H9 (cell line): ENCODE measurements around the gene SYVN1. TPM values are rescaled to one million over a fixed set of nuclear protein-coding genes. Genes with fewer than 3 reads are reported as not detected.

Experiments used
- DNase-seq: peaks from one replicate; pipeline ENCODE4 v3.0.0-alpha.2; 2017
- H2AFZ ChIP-seq: one replicate; pipeline ENCODE4 v1.6.1; 2013; ENCODE audit warnings: mild to moderate bottlenecking, low read length, control low read depth, moderate library complexity
- H2AK5ac ChIP-seq: 2 replicates; pipeline ENCODE4 v1.6.1; 2013; ENCODE audit warnings: low read length, control low read depth, mixed read lengths; ENCODE audit not compliant: insufficient read length
- H2BK120ac ChIP-seq: one replicate; pipeline ENCODE4 v1.6.1; 2013; ENCODE audit warnings: low read depth, mild to moderate bottlenecking, low read length, control low read depth, inconsistent platforms; ENCODE audit not compliant: poor library complexity, severe bottlenecking
- H2BK12ac ChIP-seq: 2 replicates; pipeline ENCODE4 v1.6.1; 2013; ENCODE audit warnings: low read length, control low read depth, mixed read lengths, low read depth; ENCODE audit not compliant: insufficient read length
- H2BK15ac ChIP-seq: 2 replicates; pipeline ENCODE4 v1.6.1; 2013; ENCODE audit warnings: low read depth, low read length, control low read depth
- H2BK20ac ChIP-seq: one replicate; pipeline ENCODE4 v1.6.1; 2013; ENCODE audit warnings: low read depth, mild to moderate bottlenecking, low read length, control low read depth, inconsistent platforms; ENCODE audit not compliant: poor library complexity, severe bottlenecking
- H2BK5ac ChIP-seq: 2 replicates; pipeline ENCODE4 v1.6.1; 2013; ENCODE audit warnings: low read length, control low read depth, mixed read lengths; ENCODE audit not compliant: insufficient read length
- H3K14ac ChIP-seq: 2 replicates; pipeline ENCODE4 v1.6.1; 2013; ENCODE audit warnings: low read length, control low read depth; ENCODE audit not compliant: insufficient read depth
- H3K18ac ChIP-seq: 2 replicates; pipeline ENCODE4 v1.6.1; 2013; ENCODE audit warnings: low read depth, mild to moderate bottlenecking, mixed read lengths, low read length, control low read depth; ENCODE audit not compliant: insufficient read length
- H3K23ac ChIP-seq: 2 replicates; pipeline ENCODE4 v1.6.1; 2013; ENCODE audit warnings: low read length, control low read depth, mixed read lengths, low read depth; ENCODE audit not compliant: insufficient read length
- H3K23me2 ChIP-seq: 2 replicates; pipeline ENCODE4 v1.6.1; 2013; ENCODE audit warnings: low read depth, mild to moderate bottlenecking, mixed read lengths, low read length, control low read depth; ENCODE audit not compliant: insufficient read length, poor library complexity, severe bottlenecking
- H3K27ac ChIP-seq: 2 replicates; pipeline ENCODE4 v1.5.1; 2013; ENCODE audit warnings: low read length, control low read depth, mixed read lengths, low read depth; ENCODE audit not compliant: insufficient read length
- H3K27me3 ChIP-seq: 2 replicates; pipeline ENCODE4 v1.6.1; 2013; ENCODE audit warnings: low read length, control low read depth, inconsistent platforms; ENCODE audit not compliant: insufficient read depth
- H3K4ac ChIP-seq: 2 replicates; pipeline ENCODE4 v1.6.1; 2013; ENCODE audit warnings: low read depth, mild to moderate bottlenecking, control low read depth, inconsistent platforms, low read length, moderate library complexity
- H3K4me1 ChIP-seq: 2 replicates; pipeline ENCODE4 v1.6.1; 2013; ENCODE audit warnings: low read length, control low read depth, inconsistent platforms; ENCODE audit not compliant: insufficient read depth
- H3K4me2 ChIP-seq: 2 replicates; pipeline ENCODE4 v1.6.1; 2013; ENCODE audit warnings: low read length, control low read depth, mixed read lengths; ENCODE audit not compliant: insufficient read length, insufficient read depth
- H3K56ac ChIP-seq: 2 replicates; pipeline ENCODE4 v1.6.1; 2013; ENCODE audit warnings: low read depth, mild to moderate bottlenecking, mixed read lengths, low read length, control low read depth; ENCODE audit not compliant: insufficient read length
- H3K79me1 ChIP-seq: 2 replicates; pipeline ENCODE4 v1.6.1; 2013; ENCODE audit warnings: low read depth, mild to moderate bottlenecking, moderate library complexity, low read length, control low read depth, inconsistent platforms; ENCODE audit not compliant: insufficient read depth, poor library complexity, severe bottlenecking
- H3K79me2 ChIP-seq: 2 replicates; pipeline ENCODE4 v1.6.1; 2013; ENCODE audit warnings: low read length, control low read depth, inconsistent platforms; ENCODE audit not compliant: insufficient read depth
- H3K9ac ChIP-seq: 2 replicates; pipeline ENCODE4 v1.6.1; 2013; ENCODE audit warnings: low read length, control low read depth, mixed read lengths; ENCODE audit not compliant: insufficient read length; ENCODE audit errors: extremely low read depth
- H3K9me3 ChIP-seq: one replicate; pipeline ENCODE4 v1.6.1; 2013; ENCODE audit warnings: low read depth, low read length, inconsistent platforms; ENCODE audit not compliant: control insufficient read depth
- H3T11ph ChIP-seq: one replicate; pipeline ENCODE4 v1.6.1; 2013; ENCODE audit warnings: mild to moderate bottlenecking, low read length, control low read depth, inconsistent platforms
- H4K20me1 ChIP-seq: one replicate; pipeline ENCODE4 v1.6.1; 2013; ENCODE audit not compliant: control insufficient read depth, insufficient read length, insufficient read depth
- H4K5ac ChIP-seq: 2 replicates; pipeline ENCODE4 v1.6.1; 2013; ENCODE audit warnings: low read depth, mild to moderate bottlenecking, mixed read lengths, low read length, control low read depth; ENCODE audit not compliant: insufficient read length
- H4K8ac ChIP-seq: replicated peaks from 2 replicates; pipeline ENCODE4 v1.6.1; 2013; ENCODE audit warnings: low read length, control low read depth, mixed read lengths, low read depth; ENCODE audit not compliant: insufficient read length
- H4K91ac ChIP-seq: 2 replicates; pipeline ENCODE4 v1.6.1; 2013; ENCODE audit warnings: low read depth, mild to moderate bottlenecking, moderate library complexity, mixed read lengths, low read length, control low read depth; ENCODE audit not compliant: insufficient read length
- H3K27ac Mint-ChIP-seq, 3 experiments: 2 replicates in 2 of 3; 3 replicates in 1 of 3; pipeline ENCODE4 v1.8.0; 2020 to 2021; ENCODE audit warnings: mixed read lengths in 3 of 3, mild to moderate bottlenecking in 1 of 3, moderate library complexity in 1 of 3
- H3K27me3 Mint-ChIP-seq: 2 replicates; pipeline ENCODE4 v1.8.0; 2021; ENCODE audit warnings: low read depth, mild to moderate bottlenecking, moderate library complexity, mixed read lengths
- H3K36me3 Mint-ChIP-seq, 3 experiments: 2 replicates in 2 of 3; 3 replicates in 1 of 3; pipeline ENCODE4 v1.8.0; 2020 to 2021; ENCODE audit warnings: low read depth in 3 of 3, mixed read lengths in 3 of 3; ENCODE audit not compliant: insufficient read depth in 1 of 3
- H3K4me1 Mint-ChIP-seq, 2 experiments: 2 replicates each; pipeline ENCODE4 v1.8.0; 2020; ENCODE audit warnings: mixed read lengths in 2 of 2
- H3K4me3 Mint-ChIP-seq, 2 experiments: 2 replicates in 1 of 2; 3 replicates in 1 of 2; pipeline ENCODE4 v1.8.0; 2020 to 2021; ENCODE audit warnings: mild to moderate bottlenecking in 2 of 2, mixed read lengths in 2 of 2, moderate library complexity in 1 of 2
- H3K9me3 Mint-ChIP-seq, 2 experiments: 2 replicates in 1 of 2; 3 replicates in 1 of 2; pipeline ENCODE4 v1.8.0; 2020; ENCODE audit warnings: mild to moderate bottlenecking in 2 of 2, mixed read lengths in 2 of 2, moderate library complexity in 1 of 2
- CTCF ChIP-seq: fragments of 200-600 bp; sonication (generic); conservative IDR thresholded peaks from 3 replicates; pipeline ENCODE4 v1.8.0; 2021; ENCODE audit warnings: antibody characterized with exemption, mild to moderate bottlenecking
- WGBS: extraction: QIAGEN DNeasy Blood & Tissue Kit; methylation state at CpG from one replicate; pipeline ENCODE4 v1.1.7; 2013; ENCODE audit warnings: missing lambda C conversion rate, low lambda C conversion rate, mixed read lengths; ENCODE audit not compliant: insufficient read length; ENCODE audit errors: extremely low coverage; 5-methylcytosine and 5-hydroxymethylcytosine counted together
- total RNA-seq: library from RNA; stranded (reverse); gene quantifications from 2 replicates; pipeline ENCODE4 v1.2.1, GENCODE V29; 2021

Gene SYVN1
- total RNA-seq, 1 experiment from 2014 or later: 31.6 TPM

GRCh38 chr11:65157336-65157735 lies 23.0 kb upstream of the SYVN1 start:
- Histone ChIP-seq H2AFZ (no peak overlapping the region), H3T11ph (no peak overlapping the region), H3K4me1 (no peaks in the 10 kb centered on the region), H3K18ac (no peak overlapping the region), H3K27ac (no peak overlapping the region), H2AK5ac (no peak overlapping the region), H2BK12ac (no peak overlapping the region), H3K9me3 (no peaks in the 10 kb centered on the region), H4K20me1 (no peaks in the 10 kb centered on the region), H3K4ac (no peak overlapping the region), H3K27me3 (no peaks in the 10 kb centered on the region), H3K14ac (no peak overlapping the region), H3K56ac (no peak overlapping the region), H3K79me1 (no peaks in the 10 kb centered on the region), H3K79me2 (no peaks in the 10 kb centered on the region), H3K23me2 (no peaks in the 10 kb centered on the region), H3K4me2 (no peak overlapping the region), H4K5ac (no peak overlapping the region), H2BK120ac (no peak overlapping the region), H2BK5ac (no peak overlapping the region), H4K8ac (no peak overlapping the region), H2BK20ac (no peak overlapping the region), H2BK15ac (no peak overlapping the region; the same call in 1 of the 2 replicates), H4K91ac (no peak overlapping the region), H3K23ac (no peak overlapping the region), H3K9ac (no peak overlapping the region)
- Mint-ChIP-seq H3K4me3 (no peak overlapping the region), H3K4me1 (no peaks in the 10 kb centered on the region), H3K27ac (no peak overlapping the region; a peak in 1 of 7 replicates), H3K9me3 (no peaks in the 10 kb centered on the region), H3K36me3 (no peaks in the 10 kb centered on the region), H3K27me3 (peaks cover 13% of the 10 kb centered on the region)
- TF ChIP-seq CTCF: no peak
- no peak for DNase-seq
- WGBS: no CpG with 5 or more reads among the region's 3 CpGs
